Activated naive CD4-positive, alpha-beta T cell treated with anti-CD3 and anti-CD28 coated beads, Interleukin-2, amount 10 ng/mL, durations not matched to agents 7 days and 5 days (primary cell): ENCODE measurements around the gene HYAL1.
"Not testable (repeated sequence)": the region's sequence is repeated elsewhere in the genome, so short reads cannot be mapped to it uniquely, and the experiment has no call there.

ENCODE experiments used
- CTCF ChIA-PET: fragments of 350-600 bp; sonication (Branson Sonifier 250); formaldehyde crosslinking; loops from one replicate; lab custom pipeline; 2021; ENCODE audit warnings: antibody characterized with exemption; lab: Charles Lee
- DNase-seq: peaks from one replicate; pipeline ENCODE4 v3.0.0-alpha.2; 2020
- H3K27ac Mint-ChIP-seq: one replicate; pipeline ENCODE4 v1.8.0; 2021; ENCODE audit warnings: mild to moderate bottlenecking, moderate library complexity, mixed read lengths
- H3K27me3 Mint-ChIP-seq: one replicate; pipeline ENCODE4 v1.8.0; 2021; ENCODE audit warnings: mild to moderate bottlenecking, mixed read lengths
- H3K36me3 Mint-ChIP-seq: one replicate; pipeline ENCODE4 v1.8.0; 2021; ENCODE audit warnings: mixed read lengths
- H3K4me1 Mint-ChIP-seq: one replicate; pipeline ENCODE4 v1.8.0; 2021; ENCODE audit warnings: mixed read lengths
- H3K4me3 Mint-ChIP-seq: one replicate; pipeline ENCODE4 v1.8.0; 2021; ENCODE audit warnings: mild to moderate bottlenecking, moderate library complexity, mixed read lengths
- H3K9me3 Mint-ChIP-seq: one replicate; pipeline ENCODE4 v1.8.0; 2021; ENCODE audit warnings: mixed read lengths

HYAL1 gene

DNA sequence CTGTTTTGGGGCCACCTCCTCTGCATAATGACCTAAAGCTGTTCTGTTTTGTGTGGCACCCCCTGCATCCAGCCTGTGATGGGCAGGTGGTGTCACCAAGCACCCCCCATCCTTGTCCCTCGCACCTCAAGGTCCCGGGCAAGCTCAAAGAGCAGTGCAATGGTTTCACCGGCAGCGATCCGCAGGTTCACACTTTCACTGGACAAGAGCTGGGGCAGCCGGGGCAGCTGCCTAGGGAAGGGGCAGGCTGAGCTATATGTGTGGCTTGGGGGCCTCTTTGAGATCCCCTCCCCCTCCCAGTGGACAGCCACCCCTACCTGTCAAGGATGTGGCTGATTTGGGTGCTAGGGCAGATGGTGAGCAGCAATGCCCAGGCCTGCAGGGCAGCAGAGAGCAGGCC, 14.2 kb downstream of the HYAL1 start:
- H3K4me1 Mint-ChIP-seq: peaks cover 26% of the 10 kb centered on the region
- peaks cover 15% of the 10 kb centered on the region for H3K36me3 Mint-ChIP-seq
- no peaks in the 10 kb centered on the region for H3K27me3 Mint-ChIP-seq
- DNase-seq: no peak
- H3K4me3 Mint-ChIP-seq: no peak overlapping the region
- no peaks in the 10 kb centered on the region for H3K9me3 Mint-ChIP-seq
- no peak overlapping the region for H3K27ac Mint-ChIP-seq
- CTCF ChIA-PET: interaction anchor here (1.6 kb wide), 1 partner anchor 10 kb away, joined by 6 read pairs; the partner anchor contains the start of gene LSMEM2

GRCh38 chr3:50288387-50289007, 14.9 kb downstream of the HYAL1 start:
- H3K4me1 Mint-ChIP-seq: peaks cover 24% of the 10 kb centered on the region
- H3K4me3 Mint-ChIP-seq: no peak overlapping the region
- CTCF ChIA-PET: interaction anchor here (0.9 to 1.6 kb wide), 2 partner anchors 9 to 36 kb away, joined by 3 to 6 read pairs; partner anchors contain the start of gene LSMEM2
- no peaks in the 10 kb centered on the region for H3K27me3 Mint-ChIP-seq
- no peak overlapping the region for H3K27ac Mint-ChIP-seq
- peaks cover 15% of the 10 kb centered on the region for H3K36me3 Mint-ChIP-seq
- DNase-seq: no peak
- H3K9me3 Mint-ChIP-seq: no peaks in the 10 kb centered on the region

GRCh38 chr3:50287262-50287661, 16.1 kb downstream of the HYAL1 start:
- CTCF ChIA-PET: no interaction called here
- Mint-ChIP-seq H3K27me3 (no peaks in the 10 kb centered on the region), H3K4me3 (no peak overlapping the region), H3K9me3 (no peaks in the 10 kb centered on the region), H3K36me3 (peaks cover 15% of the 10 kb centered on the region), H3K4me1 (peaks cover 12% of the 10 kb centered on the region), H3K27ac (peak overlapping the region; percentile 14)
- DNase-seq: no peak

DNA sequence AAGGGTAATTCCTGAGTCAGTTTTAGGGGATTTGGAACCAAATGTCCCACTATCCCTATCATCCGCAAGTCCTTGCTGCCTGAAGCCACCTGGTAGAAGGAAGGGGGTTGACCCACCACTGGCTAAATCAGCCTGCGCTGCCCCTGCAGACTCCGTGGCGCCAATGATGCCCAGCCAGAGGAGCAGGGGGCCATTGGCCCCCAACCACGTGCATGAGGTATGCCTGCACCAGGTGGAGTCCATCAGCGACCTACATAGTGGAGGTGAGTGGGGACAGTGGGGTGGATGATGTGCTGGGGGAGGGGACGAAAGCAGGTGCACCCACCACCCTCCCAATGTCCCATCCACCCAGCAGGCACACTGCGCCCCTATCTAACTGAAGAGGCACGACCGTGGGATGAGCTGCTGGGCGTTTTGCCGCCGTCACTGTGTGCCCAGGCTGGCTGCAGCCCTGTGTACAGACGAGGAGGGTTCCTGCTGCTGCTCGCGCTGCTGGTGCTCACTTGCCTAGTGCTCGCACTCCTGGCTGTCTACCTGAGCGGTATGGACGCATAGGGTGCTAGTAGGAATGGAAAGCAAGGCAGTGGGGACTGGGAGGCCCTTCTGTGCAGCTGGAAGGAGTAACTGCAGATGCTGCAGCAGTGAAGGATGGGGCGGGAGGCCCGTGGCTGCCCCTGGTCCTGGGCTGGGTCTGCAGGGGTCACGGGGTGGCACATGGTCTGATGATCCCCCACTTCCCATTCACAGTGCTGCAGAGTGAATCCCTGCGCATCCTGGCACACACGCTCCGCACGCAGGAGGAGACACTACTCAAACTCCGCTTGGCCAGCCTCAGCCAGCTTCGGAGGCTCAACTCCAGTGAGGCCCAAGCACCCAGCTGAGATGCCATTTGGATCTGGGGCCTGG, 16.8 kb downstream of the HYAL1 start:
- Mint-ChIP-seq H3K4me3 (no peak overlapping the region), H3K4me1 (peaks cover 11% of the 10 kb centered on the region), H3K27me3 (no peaks in the 10 kb centered on the region), H3K36me3 (peaks cover 15% of the 10 kb centered on the region), H3K9me3 (no peaks in the 10 kb centered on the region), H3K27ac (no peak overlapping the region)
- CTCF ChIA-PET: no interaction called here
- DNase-seq: no peak

- not testable (repeated sequence) for H3K4me3 Mint-ChIP-seq, H3K27me3 Mint-ChIP-seq, DNase-seq, H3K36me3 Mint-ChIP-seq, H3K27ac Mint-ChIP-seq, H3K4me1 Mint-ChIP-seq, H3K9me3 Mint-ChIP-seq
- CTCF ChIA-PET: interaction anchor here (0.8 to 1.7 kb wide), 5 partner anchors 9 to 92 kb away, joined by 3 to 5 read pairs (median 4); partner anchors contain the start of genes HYAL3 and NAA80
These were observed 19.3 kb downstream of the HYAL1 start for GRCh38 chr3:50284121-50284520.

- CTCF ChIA-PET: interaction anchor here (0.9 to 3.6 kb wide), 4 partner anchors 9 to 85 kb away, joined by 3 to 22 read pairs (median 6); no protein-coding TSS in a partner anchor
- Mint-ChIP-seq H3K36me3 (no peaks in the 10 kb centered on the region), H3K4me3 (no peak overlapping the region), H3K4me1 (peaks cover 15% of the 10 kb centered on the region), H3K27ac (no peak overlapping the region), H3K9me3 (no peaks in the 10 kb centered on the region), H3K27me3 (peaks cover 53% of the 10 kb centered on the region)
- no peak for DNase-seq
These were observed 23.9 kb downstream of the HYAL1 start for GRCh38 chr3:50279255-50280016.

DNA sequence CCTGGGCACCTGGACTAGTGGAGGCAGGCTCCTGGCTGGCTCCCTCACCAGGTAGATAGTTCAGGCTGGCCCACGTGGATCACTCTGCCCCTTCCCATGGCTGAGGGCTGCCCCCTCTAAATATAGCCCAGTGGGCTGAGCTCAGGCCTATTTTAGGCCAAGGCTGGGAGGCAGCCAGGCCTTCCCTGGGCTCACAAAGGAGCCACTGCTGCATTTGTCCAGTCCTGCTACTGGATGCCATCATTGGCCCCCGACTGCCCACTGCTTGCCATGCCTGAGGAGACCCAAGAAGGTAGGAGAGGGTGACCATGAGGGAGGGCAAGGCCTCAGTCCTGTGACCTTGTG, 24.5 kb downstream of the HYAL1 start, which contains the start of gene LSMEM2:
Gene LSMEM2 (plus strand): TSS at position 208 of the 345 bp plus-strand sequence. CDS start 27 bp downstream, at position 235.
- H3K27ac Mint-ChIP-seq: no peak within 1 kb of the TSS
- H3K27me3 Mint-ChIP-seq: peaks cover 59% of the 10 kb centered on the region
- CTCF ChIA-PET: interaction anchor here (0.9 to 3.6 kb wide), 5 partner anchors 10 to 85 kb away, joined by 3 to 22 read pairs (median 6); partner anchors contain the start of genes HYAL3 and NAA80
- no peak for DNase-seq
- H3K9me3 Mint-ChIP-seq: no peaks in the 10 kb centered on the region
- H3K4me3 Mint-ChIP-seq: no peak within 1 kb of the TSS
- peaks cover 1% of the 10 kb centered on the region for H3K36me3 Mint-ChIP-seq
- H3K4me1 Mint-ChIP-seq: peaks cover 20% of the 10 kb centered on the region

DNA sequence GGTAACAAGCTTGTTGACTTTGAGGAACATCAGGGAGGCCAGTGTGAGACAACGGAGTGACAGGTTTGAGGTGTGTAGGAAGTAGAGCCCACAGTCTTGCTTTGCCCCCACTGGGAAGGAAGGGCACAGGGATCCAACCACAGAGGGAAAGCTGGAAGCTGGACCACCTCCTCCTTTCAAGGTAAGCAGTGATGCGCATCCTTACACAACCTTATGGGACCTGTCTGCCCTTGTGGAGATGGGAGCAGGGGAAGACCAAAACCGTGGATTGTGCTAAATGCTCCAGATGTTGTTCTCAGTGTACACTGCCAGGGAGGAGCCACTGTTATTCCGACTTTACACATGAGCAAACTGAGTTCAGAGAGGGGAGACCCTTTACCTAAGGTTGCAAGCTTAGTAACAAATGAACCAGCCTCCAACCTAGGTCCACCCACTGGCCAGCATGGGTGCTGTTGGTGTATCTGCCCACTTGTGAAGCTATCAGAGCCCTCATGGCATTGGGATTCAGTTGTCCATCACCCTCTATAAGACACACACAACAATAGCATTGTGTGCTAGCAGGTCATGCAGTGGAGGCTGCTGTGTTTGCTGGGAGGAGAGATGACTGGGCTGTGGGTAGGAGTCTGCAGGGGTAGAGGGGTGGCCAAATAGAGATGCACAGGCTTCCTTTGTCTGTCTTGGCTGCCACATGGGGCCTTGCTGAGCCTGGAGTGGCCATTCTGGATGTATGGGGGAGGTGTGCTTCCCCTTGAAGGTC, 25.1 kb downstream of the HYAL1 start:
- Mint-ChIP-seq H3K4me1 (peaks cover 22% of the 10 kb centered on the region), H3K36me3 (peaks cover 1% of the 10 kb centered on the region), H3K4me3 (no peak overlapping the region), H3K27ac (no peak overlapping the region), H3K27me3 (peaks cover 64% of the 10 kb centered on the region), H3K9me3 (no peaks in the 10 kb centered on the region)
- DNase-seq: no peak
- CTCF ChIA-PET: interaction anchor here (0.7 to 3.6 kb wide), 6 partner anchors 10 to 84 kb away, joined by 3 to 22 read pairs (median 6); partner anchors contain the start of genes HYAL3 and NAA80

DNA sequence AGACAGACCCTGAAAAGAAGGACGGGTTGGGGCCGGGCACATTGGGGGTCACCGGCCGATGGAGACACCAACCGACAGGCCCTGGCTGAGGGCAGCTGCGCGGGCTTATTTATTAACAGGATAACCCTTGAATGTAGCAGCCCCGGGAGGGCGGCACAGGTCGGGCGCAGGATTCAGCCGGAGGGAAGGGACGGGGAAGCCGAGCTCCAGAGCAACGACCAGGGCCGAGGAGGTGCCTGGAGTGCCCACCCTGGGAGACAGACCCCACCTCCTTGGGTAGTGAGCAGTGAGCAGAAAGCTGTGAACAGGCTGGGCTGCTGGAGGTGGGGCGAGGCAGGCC, 26.6 kb downstream of the HYAL1 start:
- Mint-ChIP-seq H3K27me3 (peaks cover 74% of the 10 kb centered on the region), H3K4me3 (no peak overlapping the region), H3K36me3 (peaks cover 1% of the 10 kb centered on the region), H3K27ac (no peak overlapping the region), H3K9me3 (no peaks in the 10 kb centered on the region), H3K4me1 (peaks cover 31% of the 10 kb centered on the region)
- CTCF ChIA-PET: interaction anchor here (1.1 to 3.6 kb wide), 3 partner anchors 30 to 85 kb away, joined by 3 to 22 read pairs (median 16); partner anchors contain the start of gene GNAT1
- no peak for DNase-seq

DNA sequence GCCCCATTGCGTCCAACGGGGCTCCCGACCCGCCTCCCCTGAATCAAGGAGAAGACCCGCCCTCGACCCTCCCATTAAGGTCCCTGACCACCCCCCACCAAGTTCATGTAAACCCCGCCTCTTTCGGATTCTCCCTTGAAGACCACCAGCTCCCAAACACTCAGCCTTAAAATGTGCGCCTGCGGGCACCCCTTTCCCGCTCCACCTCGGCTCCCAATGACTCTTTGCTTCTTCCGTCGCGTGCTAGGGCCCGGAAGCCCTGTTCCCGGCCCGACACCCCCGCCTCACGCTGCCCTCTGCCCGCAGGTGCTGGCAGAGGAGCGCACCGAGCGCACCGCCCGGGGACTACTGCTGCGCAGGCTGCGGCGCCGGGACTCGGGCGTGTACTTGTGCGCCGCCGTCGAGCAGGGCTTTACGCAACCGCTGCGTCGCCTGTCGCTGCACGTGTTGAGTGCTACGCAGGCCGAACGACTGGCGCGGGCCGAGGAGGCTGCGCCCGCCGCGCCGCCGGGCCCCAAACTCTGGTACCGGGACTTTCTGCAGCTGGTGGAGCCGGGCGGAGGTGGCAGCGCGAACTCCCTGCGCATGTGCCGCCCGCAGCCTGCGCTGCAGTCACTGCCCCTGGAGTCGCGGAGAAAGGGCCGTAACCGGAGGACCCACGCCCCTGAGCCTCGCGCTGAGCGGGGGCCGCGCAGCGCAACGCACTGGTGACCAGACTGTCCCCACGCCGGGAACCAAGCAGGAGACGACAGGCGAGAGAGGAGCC, 27.2 kb downstream of the HYAL1 start:
- peaks cover 31% of the 10 kb centered on the region for H3K4me1 Mint-ChIP-seq
- H3K27me3 Mint-ChIP-seq: peaks cover 79% of the 10 kb centered on the region
- peak overlapping the region; percentile 48 for H3K4me3 Mint-ChIP-seq
- peak; percentile 62 for DNase-seq
- H3K36me3 Mint-ChIP-seq: peaks cover 1% of the 10 kb centered on the region
- no peaks in the 10 kb centered on the region for H3K9me3 Mint-ChIP-seq
- H3K27ac Mint-ChIP-seq: no peak overlapping the region
- CTCF ChIA-PET: interaction anchor here (0.6 to 3.6 kb wide), 7 partner anchors 30 to 85 kb away, joined by 3 to 22 read pairs (median 14); partner anchors contain the start of gene GNAT1

DNA sequence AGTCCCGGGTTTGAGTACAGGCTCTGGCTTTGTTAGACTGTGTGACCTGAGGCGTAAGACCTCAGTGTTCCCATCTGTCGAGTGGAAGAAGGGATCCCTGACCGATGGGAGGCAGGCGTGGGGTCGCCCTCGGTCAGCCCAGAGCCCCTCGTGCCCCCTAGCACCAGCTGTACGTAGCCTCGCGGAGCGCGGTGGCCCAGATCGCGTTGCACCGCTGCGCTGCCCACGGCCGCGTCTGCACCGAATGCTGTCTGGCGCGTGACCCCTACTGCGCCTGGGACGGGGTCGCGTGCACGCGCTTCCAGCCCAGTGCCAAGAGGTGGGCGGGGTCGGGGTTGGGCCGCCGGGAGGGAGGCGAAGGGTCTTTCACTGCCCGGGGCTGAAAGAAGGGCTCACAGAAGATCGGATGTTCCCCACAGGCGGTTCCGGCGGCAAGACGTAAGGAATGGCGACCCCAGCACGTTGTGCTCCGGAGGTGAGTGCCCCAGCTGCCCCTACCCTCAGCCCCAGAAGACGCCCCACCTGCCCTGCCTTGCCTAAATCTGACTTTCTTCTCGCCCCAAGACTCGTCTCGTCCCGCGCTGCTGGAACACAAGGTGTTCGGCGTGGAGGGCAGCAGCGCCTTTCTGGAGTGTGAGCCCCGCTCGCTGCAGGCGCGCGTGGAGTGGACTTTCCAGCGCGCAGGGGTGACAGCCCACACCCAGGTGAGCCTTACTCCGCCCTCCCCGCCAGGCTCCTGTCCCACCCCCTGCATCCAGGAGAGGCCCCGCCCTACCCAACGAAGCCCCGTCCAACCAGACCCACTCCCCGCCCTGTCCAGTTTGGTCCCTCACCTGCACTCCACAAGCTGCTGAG, 28.0 kb downstream of the HYAL1 start:
- Mint-ChIP-seq H3K9me3 (no peaks in the 10 kb centered on the region), H3K4me1 (peaks cover 31% of the 10 kb centered on the region), H3K27me3 (peaks cover 84% of the 10 kb centered on the region), H3K4me3 (peak overlapping the region; percentile 48), H3K36me3 (peaks cover 1% of the 10 kb centered on the region), H3K27ac (no peak overlapping the region)
- DNase-seq: no peak
- CTCF ChIA-PET: interaction anchor here (0.6 to 3.0 kb wide), 15 partner anchors 9 to 153 kb away, joined by 3 to 16 read pairs (median 3); partner anchors contain the start of gene GNAT1
